Skin of body (tissue), 2 donors: ENCODE measurements around the gene DIPK2B. TPM values are rescaled to one million over a fixed set of nuclear protein-coding genes. Genes with fewer than 3 reads are reported as not detected.

Source experiments
- DNase-seq: peaks from one replicate; lab custom pipeline; 2025; lab: John Stamatoyannopoulos, UW
- total RNA-seq: library from RNA; depleted of rRNA; stranded (reverse); fragments of >200 nt; gene quantifications from one replicate; pipeline ENCODE4 v1.2.3, GENCODE V29; 2014

DIPK2B gene
- total RNA-seq = 12.2 TPM

GRCh38 chrX:45200741-45201234, at the start of gene DIPK2B:
Gene DIPK2B (minus strand): TSS chrX:45200876. CDS start chrX:45200826, 50 bp downstream.
- DNase-seq = peak; percentile 18

- DNase-seq = no peak
These were observed 39.6 kb upstream of the DIPK2B start for GRCh38 chrX:45240301-45240700.

- DNase-seq = no peak
These were observed 37.8 kb upstream of the DIPK2B start for GRCh38 chrX:45238489-45238888.

- DNase-seq = no peak
These were observed 32.9 kb upstream of the DIPK2B start for GRCh38 chrX:45233531-45233930.

GRCh38 chrX:45232139-45232538, 31.5 kb upstream of the DIPK2B start:
- DNase-seq = no peak

- DNase-seq = no peak
These were observed 29.7 kb upstream of the DIPK2B start for GRCh38 chrX:45230410-45230809.

GRCh38 chrX:45229348-45229747, 28.7 kb upstream of the DIPK2B start:
- DNase-seq = no peak

GRCh38 chrX:45228126-45228525, 27.4 kb upstream of the DIPK2B start:
- DNase-seq = no peak

- no peak for DNase-seq
These were observed 7.6 kb upstream of the DIPK2B start for GRCh38 chrX:45208121-45208856.

- DNase-seq = no peak
These were observed 1.5 kb upstream of the DIPK2B start for GRCh38 chrX:45202171-45202570.

- DNase-seq = no peak
These were observed 2.0 kb downstream of the DIPK2B start for GRCh38 chrX:45198706-45199105.

- peak; percentile 1 for DNase-seq
These were observed 2.4 kb downstream of the DIPK2B start for GRCh38 chrX:45198301-45198700.

- no peak for DNase-seq
These were observed 4.0 kb downstream of the DIPK2B start for GRCh38 chrX:45196701-45197100.

GRCh38 chrX:45191820-45192409, 8.8 kb downstream of the DIPK2B start:
- no peak for DNase-seq

- DNase-seq = no peak
These were observed 9.3 kb downstream of the DIPK2B start for GRCh38 chrX:45191383-45191782.

GRCh38 chrX:45187731-45188130, 12.9 kb downstream of the DIPK2B start:
- no peak for DNase-seq

- DNase-seq = no peak
These were observed 14.0 kb downstream of the DIPK2B start for GRCh38 chrX:45186643-45187026.

GRCh38 chrX:45184211-45184610, 16.5 kb downstream of the DIPK2B start:
- no peak for DNase-seq

GRCh38 chrX:45172890-45173289, 27.8 kb downstream of the DIPK2B start:
- DNase-seq = no peak

GRCh38 chrX:45166781-45167180, 33.9 kb downstream of the DIPK2B start:
- DNase-seq = no peak

GRCh38 chrX:45165726-45166125, 35.0 kb downstream of the DIPK2B start:
- no peak for DNase-seq

GRCh38 chrX:45164995-45165394, 35.7 kb downstream of the DIPK2B start:
- DNase-seq = no peak

GRCh38 chrX:45164021-45164621, 36.6 kb downstream of the DIPK2B start:
- DNase-seq = no peak
